Measurements from ENCODE around the gene EPS8L1.
"Not testable (repeated sequence)": the region's sequence is repeated elsewhere in the genome, so short reads cannot be mapped to it uniquely, and the experiment has no call there.

Gene EPS8L1

DNA sequence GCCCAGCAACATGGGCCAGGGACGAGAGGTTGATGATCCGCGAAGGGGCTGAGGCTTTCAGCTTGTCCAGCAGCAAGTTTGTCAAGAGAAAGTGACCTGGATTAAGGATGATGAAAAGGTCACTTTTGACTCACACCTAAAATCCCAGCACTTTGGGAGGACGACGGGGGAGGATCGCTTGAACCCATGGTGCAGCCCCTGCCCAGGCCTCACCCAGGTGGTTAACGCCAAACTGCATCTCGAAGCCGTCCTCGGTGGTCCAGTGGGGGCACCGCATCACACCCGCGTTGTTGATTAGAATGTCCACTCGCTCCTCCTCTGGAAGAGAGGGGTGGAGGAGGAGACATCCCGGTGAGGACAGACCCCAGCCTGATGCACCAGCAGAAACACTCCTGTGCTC, 27.2 kb upstream of the EPS8L1 start:
- in situ Hi-C loops (cut with MboI; ENCODE audit: low sequenced_read_pairs), result no loop called here

DNA sequence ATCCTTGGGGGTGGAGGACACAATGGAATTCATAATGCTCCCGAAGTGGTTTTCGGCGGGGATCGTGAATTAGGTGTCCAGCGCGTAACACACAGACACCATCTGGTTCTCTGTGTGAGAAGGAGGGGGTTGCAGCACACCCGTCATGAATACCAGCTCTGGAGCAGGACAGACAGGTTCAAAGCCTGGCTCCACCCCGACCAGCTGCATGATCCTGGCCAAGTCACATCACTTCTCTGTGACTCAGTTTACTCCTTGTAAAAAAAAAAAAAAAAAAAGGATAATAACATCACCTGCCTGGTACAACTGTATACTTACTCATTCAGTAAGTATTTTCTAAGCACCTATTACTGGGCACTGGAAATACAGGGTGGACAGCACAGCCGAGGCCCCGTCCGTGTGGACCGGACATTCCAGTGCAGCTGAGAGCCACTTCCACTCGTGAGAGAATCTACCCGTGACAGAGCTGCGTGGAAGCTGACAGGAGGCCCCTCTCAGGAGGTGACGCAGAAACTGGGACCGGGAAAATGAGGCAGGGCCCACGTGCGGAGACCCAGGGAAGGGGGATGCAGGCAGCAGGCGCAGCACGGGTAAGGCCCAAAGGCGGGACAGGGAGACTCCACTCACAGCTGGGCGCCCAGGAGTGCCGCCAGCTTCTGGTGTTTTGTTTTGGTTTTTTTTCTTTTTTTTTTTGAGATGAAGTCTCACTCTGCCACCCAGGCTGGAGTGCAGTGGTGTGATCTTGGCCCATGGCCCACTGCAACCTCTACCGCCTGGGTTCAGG, 24.7 kb upstream of the EPS8L1 start:
- in situ Hi-C loops (cut with MboI; ENCODE audit: low sequenced_read_pairs), result no loop called here

DNA sequence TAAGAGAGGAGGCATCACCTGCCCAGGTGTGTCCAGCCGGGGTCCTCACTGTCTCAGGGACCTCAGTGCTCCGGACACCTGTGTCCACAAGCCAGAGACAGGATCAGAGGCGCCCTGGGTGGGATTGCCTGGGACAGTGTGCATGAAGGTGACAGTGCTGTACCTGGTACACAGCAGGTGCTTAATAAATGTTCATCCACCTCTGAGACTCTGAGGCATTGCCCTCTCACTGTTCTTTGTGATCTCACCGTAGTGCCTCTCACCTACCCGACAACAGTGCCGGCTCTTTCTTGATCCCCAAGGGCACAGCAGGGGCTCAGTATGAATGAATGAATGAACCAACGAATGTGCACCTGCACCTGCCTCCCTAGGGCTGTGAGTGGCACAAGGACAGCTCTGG, 21.9 kb upstream of the EPS8L1 start:
- in situ Hi-C loops (cut with MboI; ENCODE audit: low sequenced_read_pairs), result no loop called here

DNA sequence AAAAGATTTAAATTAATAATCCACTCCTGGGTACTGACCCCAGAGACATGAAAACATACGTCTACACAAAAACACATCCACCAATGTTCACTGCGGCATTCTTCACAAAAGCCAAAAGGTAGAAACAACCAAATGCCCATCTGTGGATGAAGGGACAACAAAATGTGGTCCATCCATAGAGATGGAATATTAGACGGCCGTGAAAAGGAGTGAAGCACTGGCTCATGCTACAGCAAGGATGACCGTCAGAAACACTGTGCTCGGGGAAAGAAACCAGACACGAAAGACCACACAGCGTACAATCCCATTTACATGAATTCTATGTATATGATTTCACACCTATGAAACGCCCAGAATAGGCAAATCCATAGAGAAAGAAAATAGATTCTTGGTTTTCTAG, 18.8 kb upstream of the EPS8L1 start:
- in situ Hi-C loops (cut with MboI; ENCODE audit: low sequenced_read_pairs), result no loop called here

DNA sequence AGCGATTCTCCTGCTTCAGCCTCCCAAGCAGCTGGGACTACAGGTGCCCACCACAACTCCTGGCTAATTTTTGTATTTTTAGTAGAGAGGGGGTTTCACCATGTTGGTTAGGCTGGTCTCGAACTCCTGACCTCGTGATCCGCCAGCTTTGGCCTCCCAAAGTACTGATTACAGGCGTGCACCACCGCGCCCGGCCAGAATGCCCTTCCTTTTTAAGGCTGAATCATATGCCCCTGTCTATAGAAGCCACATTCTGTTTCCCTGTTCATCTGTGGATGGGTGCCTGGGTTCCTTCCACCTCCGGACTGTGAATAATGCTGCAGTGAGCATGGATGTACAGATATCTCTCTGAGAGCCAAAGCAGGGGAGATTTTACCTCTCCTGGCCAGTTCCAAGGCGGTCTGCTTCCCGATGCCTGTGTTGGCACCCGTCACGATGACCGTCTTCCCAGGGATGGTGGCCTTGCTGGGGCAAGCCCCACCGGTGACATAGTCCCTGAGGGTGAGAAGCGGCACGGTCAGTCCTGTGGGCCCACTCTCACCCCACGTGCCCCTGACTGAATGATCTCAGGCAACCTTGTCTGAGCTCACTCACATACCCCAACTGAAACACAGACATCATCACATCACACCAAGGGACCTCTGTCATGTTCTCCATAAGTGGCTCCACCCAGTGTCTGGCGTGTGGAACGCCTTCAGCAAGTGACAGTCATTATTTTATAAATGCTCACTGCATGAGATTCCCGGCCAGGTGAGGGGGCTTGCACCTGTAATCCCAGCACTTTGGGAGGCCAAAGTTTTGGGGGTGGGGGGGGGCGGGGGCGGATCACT, 16.7 kb upstream of the EPS8L1 start:
- in situ Hi-C loops (cut with MboI; ENCODE audit: low sequenced_read_pairs), result no loop called here

DNA sequence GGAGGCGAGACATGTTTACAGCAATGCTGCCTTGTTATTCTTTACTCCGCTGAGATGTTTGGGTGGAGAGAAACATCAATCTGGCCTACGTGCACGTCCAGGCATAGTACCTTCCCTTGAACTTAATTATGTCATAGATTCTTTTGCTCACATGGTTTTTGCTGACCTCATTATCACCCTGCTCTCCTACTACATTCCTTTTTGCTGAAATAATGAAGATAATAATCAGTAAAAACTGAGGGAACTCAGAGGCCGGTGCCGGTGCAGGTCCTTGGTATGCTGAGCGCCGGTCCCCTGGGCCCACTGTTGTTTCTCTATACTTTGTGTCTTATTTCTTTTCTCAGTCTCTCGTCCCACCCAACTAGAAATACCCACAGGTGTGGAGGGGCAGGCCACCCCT, 15.4 kb upstream of the EPS8L1 start:
- in situ Hi-C loops (cut with MboI; ENCODE audit: low sequenced_read_pairs), result not testable (repeated sequence)

DNA sequence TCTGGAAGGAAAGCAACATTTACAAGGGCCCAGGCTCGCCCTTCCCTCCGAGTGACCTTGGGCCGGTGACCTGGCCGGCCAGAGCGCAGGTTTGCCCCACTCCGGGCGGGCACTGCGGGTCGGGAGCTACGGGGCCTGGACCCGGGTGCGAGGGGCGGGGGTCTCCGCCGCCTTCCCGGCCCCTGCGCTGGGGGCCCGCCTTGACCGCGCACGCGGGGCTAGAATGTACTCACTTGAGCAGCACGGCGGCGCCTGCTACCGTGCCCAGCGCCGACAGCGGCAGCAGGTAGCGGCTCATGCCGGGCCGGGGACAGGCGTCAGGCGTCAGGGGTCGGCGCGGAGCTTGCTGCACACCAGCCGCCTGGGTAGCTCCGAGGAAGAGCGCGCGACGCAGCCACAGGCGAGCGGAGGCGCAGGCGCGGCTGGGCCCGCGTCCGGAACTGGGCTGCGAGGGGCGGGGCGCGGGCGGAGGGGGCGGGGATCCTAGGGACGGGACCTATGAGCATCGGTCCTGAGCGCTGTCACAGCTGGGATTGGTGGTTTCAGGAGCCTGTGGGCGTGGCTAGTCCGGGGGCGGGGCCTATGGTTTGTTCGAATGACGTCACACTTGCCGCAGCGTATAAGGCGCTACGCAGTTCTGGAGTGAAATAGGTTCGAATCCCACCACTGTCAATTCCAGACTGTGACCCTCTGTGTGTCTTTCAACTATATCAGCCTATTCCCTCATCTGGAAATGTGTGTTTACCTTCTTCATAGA, 12.8 kb upstream of the EPS8L1 start, which contains the start of gene RDH13:
Gene RDH13, minus strand, starts transcription at position 414 of the 757 bp plus-strand sequence. Its CDS starts 116 bp downstream, at position 298.
- in situ Hi-C loops (cut with MboI; ENCODE audit: low sequenced_read_pairs), result no loop called here

DNA sequence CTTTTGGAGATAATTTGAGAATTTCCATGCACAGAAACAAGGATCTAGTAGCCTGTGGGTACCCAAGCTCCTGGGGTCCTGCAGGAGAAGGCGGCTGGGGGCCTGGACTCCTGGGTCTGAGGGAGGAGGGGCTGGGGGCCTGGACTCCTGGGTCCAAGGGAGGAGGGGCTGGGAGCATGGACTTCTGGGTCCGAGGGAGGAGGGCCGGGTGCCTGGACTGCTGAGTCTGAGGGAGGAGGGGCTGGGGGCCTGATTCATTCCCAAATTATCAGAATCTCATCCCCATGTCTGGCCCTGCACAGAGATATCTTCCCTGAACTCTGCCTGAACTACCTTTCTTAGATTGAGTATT, 12.2 kb upstream of the EPS8L1 start:
- in situ Hi-C loops (cut with MboI; ENCODE audit: low sequenced_read_pairs), result no loop called here

DNA sequence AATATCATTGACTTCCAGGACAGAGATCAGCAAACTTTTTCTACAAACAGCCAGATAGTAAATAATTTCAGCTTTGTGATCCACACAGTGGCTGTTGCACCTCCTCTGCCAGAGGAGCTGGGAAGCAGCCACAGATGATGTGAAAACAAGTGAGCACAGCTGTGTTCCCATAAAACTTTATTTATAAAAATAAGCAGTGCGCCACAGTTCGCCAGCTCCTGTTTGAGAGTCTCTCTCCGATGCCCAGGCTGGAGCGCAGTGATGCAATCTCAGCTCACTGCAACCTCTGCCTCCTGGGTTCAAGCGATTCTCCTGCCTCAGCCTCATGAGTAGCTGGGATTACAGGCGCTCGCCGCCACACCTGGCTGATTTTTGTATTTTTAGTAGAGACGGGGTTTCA, 10.2 kb upstream of the EPS8L1 start:
- in situ Hi-C loops (cut with MboI; ENCODE audit: low sequenced_read_pairs), result not testable (repeated sequence)

DNA sequence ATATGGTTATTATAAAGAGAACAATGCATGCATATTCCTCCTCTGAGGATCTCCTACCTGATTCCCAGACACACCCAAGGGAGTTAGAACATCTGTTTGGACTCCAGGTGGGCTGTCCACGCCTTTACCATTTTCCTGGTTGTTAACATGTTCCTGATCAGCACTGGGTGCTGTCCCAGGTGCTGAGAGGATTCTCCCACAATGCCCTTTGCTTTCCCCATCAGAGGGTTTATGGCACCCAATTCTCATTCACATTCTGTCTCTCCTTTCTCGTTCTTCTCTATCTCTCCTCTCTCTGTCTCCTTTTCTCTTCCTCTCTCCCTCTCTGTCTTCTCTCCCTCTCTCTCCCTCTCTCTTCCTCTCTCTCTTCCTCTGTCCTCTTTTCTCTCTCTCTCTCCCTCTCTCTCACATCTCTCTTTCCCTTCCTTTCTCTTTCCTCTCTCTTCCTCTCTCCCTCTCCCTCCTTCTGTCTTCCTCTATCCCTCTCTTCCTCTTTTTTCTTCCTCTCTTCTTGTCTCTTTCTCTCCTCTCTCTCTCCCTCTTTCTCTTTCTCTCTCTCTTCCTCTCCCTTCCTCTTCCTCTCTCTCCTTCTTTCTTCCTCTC, 9.5 kb upstream of the EPS8L1 start:
- in situ Hi-C loops (cut with MboI; ENCODE audit: low sequenced_read_pairs), result no loop called here

DNA sequence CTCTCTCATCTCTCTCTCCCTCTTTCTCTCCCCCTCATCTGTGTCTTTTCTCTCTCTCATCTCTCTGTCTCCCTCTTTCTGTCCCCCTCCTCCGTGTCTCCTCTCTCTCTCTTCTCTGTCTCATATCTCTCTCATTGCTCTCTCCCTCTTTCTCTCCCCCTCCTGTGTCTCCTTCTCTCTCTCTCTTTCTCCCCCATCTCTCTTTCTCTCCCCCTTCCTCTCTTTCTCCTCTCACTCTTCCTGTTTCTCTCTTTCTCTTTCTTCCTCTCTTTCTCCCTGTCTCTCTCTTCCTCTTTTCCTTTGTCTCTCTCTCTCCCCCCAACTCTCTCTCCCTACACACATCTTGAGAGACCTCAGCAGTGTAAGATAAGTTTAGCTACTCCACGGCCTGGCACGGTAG, 7.8 kb upstream of the EPS8L1 start:
- in situ Hi-C loops (cut with MboI; ENCODE audit: low sequenced_read_pairs), result no loop called here

DNA sequence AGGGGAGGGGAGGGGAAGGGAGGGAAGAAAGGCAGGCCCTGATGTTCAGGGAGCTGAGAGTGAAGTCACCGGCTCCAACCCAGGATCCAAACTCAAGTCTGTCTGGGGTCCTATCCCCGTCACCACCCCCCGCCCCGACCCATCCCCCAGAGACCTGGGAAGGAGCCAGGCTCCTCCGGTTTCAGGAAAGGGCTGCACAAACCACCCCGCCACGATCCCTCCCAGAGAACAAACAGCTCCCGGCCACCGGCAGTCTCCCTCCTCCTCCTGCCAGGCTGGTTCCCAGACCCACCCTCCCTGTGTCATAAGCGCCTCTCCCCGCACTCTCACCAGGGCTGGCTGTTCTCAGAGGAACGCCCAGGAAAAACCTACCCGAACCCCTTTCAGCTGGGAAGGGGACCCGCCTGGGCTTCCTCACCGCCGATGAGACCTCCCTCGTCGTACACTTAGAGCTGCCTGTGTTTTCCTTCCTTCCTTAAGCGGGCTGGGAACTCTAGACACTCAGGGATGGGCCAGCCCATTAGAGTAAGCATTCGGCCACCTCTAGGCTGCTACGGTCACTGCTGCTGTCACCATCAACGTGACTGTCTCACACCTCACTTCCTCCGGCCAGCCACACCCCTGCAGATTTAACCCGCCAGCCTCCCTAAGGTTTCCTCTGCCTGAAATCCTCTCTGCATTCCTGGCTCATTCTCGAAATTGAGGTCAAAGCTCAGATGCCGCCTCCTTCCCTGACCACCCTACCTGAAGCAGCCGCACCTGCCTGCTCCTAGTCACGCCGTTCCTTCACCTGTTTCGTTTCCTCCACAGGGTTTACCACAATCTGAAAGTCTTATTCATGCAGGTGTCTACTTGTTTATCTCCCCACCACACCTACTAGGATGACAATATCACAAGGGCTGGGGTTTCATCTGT, 6.5 kb upstream of the EPS8L1 start:
- in situ Hi-C loops (cut with MboI; ENCODE audit: low sequenced_read_pairs), result no loop called here

DNA sequence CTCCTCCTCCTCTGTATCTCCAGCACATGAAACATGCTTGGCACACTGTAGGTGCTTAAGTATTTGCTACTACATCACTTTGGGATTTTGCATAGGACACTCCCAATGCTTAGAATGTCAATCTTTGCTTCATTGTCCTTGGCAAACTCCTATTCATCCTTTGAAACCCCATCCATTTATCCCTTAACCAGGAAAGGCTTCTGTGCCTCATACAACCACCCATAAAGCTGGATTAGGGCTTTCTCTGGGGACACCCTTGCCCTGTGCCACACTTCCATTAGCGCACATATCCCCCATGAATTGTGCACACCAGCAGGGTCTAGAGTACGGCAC, 5.8 kb upstream of the EPS8L1 start:
- in situ Hi-C loops (cut with MboI; ENCODE audit: low sequenced_read_pairs), result no loop called here

DNA sequence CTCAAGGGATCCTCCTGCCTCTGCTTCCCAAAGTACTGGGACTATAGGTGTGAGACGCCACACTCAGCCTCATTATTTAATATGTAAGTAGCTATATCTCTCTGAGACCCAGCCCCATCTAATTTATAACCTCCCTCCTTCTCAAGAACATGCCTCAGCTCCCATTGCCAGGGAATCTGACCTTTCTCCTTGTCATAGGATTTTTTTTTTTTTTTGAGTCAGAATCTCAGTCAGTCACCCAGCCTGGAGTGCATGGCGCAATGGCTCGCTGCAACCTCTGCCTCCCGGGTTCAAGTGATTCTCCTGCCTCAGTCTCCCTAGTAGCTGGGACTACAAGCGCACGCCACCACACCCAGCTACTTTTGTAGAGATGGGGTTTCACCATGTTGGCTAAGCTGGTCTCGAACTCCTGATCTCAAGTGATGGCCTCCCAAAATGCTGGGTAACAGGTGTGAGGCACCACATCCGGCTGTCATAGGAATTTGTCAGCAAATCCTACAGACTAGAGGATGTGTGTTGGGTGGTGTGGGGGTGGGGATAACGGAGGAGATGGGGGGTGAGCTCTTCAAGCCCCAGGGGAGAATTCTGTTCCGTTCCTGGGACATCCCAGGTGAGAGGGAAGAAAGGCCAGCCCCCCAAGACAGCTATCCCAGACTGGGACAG, 5.1 kb upstream of the EPS8L1 start:
- in situ Hi-C loops (cut with MboI; ENCODE audit: low sequenced_read_pairs), result no loop called here

DNA sequence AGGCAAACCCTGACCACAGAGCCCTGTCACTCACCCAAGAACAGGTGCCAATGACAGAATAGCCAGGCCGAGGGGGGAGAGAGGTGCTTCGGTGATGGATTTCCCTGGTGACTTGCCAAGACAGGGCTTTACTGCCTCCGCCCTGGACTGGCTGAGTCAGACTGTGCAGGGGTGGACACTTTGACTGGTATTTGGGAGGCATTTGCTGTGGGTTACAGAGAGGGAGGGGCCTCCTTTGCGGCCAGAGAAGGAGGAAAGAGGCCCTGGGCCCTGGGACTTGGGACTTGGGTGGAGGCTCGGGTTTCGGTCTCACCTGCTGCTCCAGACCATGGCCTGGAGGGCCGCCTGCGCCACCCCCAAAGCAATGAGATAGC, 4.6 kb upstream of the EPS8L1 start:
- in situ Hi-C loops (cut with MboI; ENCODE audit: low sequenced_read_pairs), result no loop called here

DNA sequence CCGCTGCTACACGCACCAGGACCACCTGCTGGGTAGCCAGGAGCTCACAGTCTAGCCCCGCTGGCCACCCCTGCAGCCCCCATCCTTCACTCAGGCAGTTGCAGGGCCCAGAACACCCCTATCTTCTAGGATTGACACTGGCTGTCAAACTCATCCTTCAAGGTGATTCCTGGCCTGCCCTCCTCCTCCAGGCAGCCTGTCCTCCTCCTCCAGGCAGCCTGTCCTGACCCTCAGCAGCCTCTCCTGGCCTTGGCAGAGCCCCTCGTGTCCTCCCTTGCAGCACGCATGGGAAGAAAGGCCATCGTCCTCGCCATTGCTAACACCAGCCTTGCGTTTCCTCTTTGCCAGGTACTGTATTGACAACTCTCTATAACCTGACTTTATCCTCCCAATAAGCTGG, 3.8 kb upstream of the EPS8L1 start:
- in situ Hi-C loops (cut with MboI; ENCODE audit: low sequenced_read_pairs), result no loop called here

DNA sequence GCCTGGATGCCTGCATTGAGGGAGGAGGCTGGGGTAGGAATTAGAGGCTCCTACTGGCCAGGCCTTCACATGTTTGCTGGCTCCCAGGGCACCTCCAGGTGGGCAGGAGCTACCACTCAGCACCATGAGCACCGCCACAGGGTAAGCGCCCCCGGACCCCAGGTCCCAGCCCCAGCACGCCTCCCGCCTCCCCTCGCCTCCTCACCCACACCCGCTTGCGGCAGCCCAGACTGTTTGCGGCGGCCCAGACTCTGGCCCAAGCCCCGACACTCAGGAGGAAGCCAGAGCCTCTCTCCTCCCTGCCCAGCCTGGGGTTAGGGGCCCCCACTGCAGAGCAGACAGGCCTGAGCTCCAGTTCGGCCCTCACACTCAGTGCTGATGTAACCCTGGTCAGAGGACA, 652 bp downstream of the EPS8L1 start:
- in situ Hi-C loops (cut with MboI; ENCODE audit: low sequenced_read_pairs), result no loop called here

DNA sequence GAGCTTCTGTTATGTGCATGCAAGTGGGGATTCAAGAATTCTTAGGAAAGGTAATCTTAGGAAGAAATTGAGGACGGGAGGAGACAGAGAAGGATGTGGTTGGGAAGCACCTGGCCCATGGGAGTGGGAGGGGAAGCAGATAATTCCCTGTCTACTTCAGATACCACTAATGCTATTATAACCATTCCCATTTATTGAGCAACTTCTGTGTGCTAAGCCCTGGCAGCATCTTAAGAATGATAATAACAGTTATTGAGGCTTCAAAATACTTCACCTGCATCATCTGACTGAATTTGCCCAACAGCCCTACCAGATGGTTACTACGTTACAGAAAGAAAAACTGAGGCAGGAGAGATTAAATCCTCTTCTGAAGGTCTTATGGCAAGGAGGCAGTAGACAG, 1.4 kb downstream of the EPS8L1 start:
- in situ Hi-C loops (cut with MboI; ENCODE audit: low sequenced_read_pairs), result no loop called here

DNA sequence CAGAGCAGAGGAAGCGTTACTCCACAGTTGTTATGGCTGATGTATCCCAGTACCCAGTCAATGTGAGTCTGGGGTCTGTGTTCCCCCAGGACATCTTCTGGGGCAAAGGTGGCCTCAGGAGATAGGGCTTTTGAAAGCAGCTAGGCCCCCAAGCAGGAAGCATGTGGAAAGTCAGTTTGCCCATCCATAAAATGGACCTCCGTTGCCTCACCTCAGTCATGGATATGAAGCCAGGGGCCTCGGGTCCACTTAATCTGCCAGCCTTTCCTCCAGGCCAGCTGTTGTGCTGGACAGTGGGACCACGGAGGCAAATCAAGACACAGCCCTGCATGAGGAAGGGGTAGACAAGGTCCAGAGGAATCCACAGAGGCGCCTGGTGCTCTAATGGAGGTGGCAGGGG, 3.3 kb downstream of the EPS8L1 start:
- in situ Hi-C loops (cut with MboI; ENCODE audit: low sequenced_read_pairs), result no loop called here

Measured in hTERT RPE-1 (cell line).